GM19025 (cell line): ENCODE results near the gene NUDC.
"Not testable (repeated sequence)": the region's sequence is repeated elsewhere in the genome, so short reads cannot be mapped to it uniquely, and the experiment has no call there.

Experiments
- ATAC-seq: cut with Tn5 transposase; IDR thresholded peaks from one replicate; pipeline ENCODE4 v1.9.1; 2021; ENCODE audit warnings: mild to moderate bottlenecking, low read depth, moderate library complexity; ENCODE audit not compliant: unreplicated experiment

Gene NUDC

DNA sequence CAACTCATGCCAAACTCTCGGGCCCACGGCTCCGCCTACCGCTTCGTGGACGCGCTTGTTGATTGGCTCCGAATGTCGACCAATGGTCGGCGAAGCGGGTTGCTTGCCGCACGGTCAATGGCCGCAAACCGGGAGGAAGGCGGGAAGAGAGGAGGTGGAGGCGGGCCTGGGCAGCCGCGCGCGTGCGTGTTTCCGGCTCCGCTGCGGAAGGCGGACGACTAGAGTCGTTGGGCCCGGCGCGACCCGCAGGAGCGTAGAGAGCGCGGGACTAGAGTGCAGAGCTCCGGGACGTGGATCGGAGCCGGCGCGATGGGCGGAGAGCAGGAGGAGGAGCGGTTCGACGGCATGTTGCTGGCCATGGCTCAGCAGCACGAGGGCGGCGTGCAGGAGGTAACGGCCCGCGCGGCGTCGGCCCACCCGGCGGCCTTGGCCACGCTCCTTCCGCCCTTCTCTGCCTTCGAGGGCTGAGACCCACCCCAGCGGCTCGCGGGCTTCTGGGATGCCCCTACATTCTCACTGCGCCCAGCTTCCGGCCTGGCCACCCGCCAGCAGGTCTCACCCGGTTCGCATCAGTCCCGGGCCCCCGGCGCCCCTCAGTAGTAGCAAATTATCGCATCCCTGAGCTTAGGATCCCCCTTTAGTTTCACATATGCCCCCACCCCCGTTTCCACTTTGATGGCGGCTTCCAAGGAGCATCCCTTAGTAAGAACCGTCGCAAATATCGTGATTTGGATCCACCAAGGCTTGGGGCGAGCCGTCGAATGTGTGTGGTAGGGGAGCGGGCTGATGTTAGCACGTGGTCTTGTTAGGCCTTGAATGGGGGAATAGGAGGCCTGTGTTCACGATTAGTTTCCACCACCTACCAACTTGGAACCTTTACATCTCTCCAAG lies at the start of gene NUDC:
TSS of gene NUDC (plus strand) at position 204 of the 891 bp plus-strand sequence. CDS start at position 310, 106 bp downstream.
- peak; percentile 98 for ATAC-seq

DNA sequence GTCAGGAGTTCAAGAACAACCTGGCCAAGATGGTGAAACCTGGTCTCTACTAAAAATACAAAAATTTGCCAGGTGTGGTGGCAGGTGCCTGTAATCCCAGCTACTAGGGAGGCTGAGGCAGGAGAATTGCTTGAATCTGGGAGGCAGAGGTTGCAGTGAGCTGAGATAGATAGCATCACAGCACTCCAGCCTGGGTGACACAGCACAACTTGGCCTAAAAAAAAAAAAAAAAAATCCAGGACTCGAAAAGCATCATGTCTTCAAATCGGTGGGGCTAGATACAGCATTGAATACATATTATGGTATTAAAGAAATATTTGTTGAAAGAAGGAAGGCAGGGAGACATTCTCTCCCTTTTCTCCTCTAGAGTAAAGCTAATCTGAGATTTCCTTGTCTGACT lies 48.4 kb upstream of the NUDC start:
- not testable (repeated sequence) for ATAC-seq

DNA sequence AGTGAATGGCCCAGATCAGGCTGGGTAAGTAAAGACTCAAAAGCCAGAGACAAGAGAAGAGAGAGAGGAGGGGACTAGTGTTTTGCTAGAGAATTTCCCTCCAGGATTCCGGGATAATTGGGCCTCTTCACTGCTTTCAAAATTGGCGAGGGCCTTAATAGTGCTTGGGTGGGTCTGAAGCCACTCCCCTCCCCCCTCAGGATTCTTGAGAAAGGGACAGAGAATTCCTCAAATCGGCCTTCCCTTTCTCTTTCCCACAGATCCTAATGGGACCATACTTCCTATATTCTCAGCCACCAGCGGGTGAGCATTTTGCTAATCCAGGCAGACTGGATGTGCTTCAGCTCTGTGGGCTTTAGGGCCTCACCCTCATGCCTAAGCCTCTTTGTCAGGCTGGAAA lies 46.6 kb upstream of the NUDC start:
- no peak for ATAC-seq

DNA sequence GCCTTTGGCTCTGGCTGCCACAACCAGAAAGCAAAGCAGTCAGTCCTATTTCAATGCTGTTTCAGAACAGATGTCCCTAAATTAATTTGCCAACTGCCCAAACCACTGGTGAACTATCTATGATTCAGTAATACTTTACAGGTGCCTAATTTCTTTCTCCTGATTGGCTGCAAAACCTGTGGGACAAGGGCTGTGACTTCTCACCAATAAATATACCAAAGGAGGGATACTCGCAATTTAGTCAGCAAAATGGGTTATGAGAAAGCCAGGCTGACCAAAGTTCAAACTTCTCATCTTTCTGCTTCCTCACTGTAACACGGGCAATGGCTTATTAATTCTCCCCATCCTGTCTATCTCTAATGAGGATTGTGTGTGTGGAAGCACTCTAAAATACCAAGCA lies 44.2 kb upstream of the NUDC start:
- no peak for ATAC-seq

DNA sequence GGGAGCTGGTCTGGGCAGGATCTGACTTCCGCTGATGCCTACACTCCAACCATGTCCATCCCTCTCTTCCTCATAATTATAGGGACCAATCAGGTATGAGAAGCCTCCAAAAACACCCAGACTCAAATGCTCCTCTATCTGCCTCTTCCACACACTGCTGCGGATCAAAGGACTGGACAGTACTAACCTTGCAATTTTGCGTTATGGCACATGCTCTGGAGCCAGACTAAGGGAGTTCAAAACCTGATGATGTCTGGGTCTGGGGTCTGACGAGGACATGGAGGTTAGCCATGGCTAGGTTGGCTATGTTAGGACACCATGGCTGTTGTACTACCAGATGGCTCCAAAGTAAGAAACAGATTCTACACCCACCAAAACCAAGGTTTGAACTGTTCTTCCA lies 41.8 kb upstream of the NUDC start:
- no peak for ATAC-seq

GRCh38 chr1:26881611-26882010 lies 39.9 kb upstream of the NUDC start:
- not testable (repeated sequence) for ATAC-seq

DNA sequence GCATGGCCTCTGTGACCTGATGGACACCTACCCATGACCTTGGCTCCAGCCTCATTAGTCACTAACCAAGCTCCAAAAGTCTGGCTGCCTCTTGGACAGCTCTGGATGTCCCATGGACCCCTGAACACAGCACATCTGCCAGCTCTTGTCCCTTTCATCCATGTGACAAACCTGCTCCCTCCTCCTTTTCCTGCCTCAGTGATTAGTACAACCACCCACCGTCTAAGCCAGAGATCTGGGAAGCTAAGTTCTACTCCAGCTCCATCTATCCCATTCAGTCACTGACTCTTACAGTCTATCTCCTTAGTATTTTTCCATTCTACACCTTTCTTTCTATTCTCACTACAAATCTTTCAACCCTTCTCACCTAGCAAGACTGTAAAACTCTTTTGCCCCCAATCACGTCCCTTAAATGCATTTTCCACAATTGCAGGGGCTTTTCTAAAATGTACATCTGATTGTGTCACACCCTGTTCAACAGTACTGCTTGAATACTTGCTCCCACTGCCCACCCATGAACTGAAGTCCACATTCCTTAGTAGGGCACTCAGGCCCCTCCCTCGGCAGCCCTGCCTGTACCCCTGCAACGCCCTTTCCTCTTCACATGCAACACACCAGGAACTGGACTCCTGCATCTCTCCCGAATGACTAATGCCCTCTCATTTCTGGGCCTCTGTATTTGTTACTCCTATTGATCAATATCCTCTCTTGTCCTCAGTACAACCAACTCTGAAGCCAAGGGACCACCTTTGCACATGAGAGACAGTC lies 38.7 kb upstream of the NUDC start:
- no peak for ATAC-seq

DNA sequence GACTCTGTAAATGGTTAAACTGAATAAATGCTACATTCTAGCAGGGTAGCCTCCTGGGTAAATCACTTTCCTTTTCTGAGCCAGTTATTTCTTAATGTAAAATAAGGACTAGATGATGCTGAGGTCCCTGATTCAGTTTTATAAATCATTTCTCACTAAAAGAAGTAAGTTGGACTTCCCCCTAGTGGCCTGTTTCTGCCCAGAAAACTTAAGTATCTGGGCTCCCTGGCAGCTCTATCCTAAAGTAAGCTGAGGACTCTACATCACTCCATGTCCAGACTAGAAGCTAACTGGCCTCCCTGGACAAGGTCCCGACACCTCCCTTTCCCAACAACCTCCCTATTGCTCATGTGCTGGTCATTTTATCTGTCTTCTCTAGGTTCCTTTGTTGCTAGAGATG lies 34.4 kb upstream of the NUDC start:
- ATAC-seq: no peak

GRCh38 chr1:26888231-26888630 lies 33.3 kb upstream of the NUDC start:
- no peak for ATAC-seq

GRCh38 chr1:26889551-26890466 lies 31.7 kb upstream of the NUDC start, which contains the start of gene GPN2:
Gene GPN2 (minus strand): TSS chr1:26890283. CDS start chr1:26890096, 187 bp downstream.
- ATAC-seq: peak; percentile 89

DNA sequence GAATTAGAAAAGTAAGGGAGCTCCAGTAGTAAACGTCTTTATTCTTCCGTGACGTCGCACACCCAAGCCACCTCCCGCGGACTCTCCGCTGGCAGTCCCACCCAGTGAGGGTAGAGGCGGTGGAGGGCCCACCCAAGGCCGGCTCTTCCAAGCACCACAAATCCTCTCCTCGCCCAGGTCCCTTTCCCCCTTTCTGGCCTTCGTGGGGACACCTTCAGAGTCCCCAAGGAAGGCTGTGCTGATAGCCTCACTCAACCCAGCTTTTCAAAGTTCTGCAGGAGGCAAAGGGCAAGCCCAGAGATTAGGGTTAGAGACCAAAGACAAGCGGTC lies 31.1 kb upstream of the NUDC start:
- peak; percentile 19 for ATAC-seq

DNA sequence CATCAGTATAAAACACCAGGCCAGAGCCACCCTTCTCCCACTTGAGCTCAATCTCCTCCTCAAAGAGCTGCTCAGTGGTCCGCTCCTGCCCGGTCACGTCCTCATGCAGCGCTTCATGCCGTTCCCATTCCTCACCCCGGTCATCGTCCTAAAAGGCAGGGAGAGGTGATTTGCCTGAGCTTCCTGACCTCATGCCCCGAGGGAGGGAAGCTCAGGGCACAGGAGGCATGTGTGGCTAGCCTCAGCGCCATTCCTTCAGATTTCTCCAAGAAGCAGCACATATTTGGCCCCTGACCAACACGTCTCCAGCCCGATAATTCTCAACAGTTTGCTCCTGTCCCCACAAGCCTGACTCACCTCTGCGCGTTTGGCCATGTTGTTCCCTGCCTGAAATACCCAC lies 27.3 kb upstream of the NUDC start:
- no peak for ATAC-seq

GRCh38 chr1:26897351-26897750 lies 24.2 kb upstream of the NUDC start:
- no peak for ATAC-seq

DNA sequence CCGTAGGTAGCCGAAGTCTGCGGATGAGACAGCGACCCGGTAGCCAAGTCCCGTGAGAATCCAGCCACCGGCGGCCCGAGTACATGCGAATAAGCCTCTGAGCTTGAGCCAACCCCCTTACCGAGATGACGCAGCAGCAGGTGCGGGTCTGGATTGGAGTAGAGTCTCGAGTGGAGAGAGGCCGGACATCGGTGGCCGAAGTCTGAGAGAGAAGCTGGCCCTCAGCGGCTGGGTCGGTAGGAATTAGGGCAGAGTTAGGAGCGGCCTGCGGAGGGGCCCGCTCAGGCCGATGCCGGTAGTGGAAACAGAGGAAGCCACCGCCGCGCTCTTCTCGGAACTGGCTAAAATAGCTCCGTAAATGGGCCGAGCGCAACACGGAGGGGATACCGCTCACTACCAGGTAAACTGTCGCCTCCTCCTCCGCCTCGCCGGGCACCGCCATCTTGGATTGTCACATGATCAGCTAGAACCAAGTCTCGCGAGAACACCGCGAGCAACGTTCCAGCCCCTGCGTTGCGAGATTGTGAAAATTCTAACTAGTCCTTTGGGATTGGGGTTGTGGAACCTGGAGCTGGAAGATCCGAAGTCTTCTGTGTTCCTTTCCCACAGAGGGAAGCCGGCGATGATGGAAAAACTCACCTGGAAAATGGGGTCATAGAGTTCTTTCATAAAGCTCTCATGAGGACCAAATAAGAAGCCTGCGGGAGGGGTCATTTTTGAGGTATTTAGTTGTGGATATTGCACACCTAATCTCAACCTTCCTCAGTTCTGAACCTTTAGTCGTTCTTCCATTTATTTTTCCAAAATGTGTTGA lies 21.3 kb upstream of the NUDC start, which contains the start of gene GPATCH3:
TSS of gene GPATCH3 (minus strand) at position 467 of the 814 bp plus-strand sequence. CDS start at position 442, 25 bp downstream.
- no peak for ATAC-seq

- no peak for ATAC-seq
These were observed 20.6 kb upstream of the NUDC start for GRCh38 chr1:26900815-26901511.

DNA sequence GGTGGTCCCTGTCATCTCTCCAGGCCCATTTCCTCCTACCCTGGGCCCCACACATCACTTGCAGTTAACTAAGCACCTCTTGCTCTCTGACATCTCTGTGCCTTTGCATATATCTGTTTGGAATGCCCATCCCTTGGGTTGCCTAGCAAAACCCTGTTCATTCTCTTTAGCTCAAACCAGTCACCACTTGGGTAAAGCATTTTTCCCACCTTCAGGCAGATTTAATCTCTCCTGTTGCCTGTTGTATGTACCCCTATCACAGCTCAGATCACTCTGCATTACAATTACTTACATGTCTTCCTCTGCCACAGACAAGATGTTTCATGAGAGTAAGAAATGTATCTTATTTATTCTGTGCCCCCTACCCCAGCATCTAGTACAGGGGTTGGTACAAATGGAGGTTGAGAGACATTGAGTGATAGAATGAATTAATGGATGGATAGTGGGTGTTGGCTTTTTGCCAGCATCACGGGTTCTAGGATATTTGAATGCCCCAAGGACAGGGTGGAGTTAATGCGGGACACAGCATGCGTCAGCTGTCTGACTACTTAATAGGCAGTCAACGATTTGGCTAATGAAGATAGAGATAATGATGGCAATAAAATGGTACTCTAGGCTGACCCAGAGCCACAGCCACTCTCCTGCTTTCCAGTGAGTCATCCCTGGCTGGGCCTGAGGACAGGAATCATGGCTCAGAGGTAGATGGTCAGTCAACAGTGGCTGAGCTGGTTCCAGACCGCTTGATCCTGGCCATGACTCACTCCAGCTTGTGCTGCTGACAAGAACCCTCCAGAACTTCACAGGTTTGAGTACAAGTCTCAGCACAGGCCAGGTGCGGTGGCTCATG lies 14.2 kb upstream of the NUDC start:
- no peak for ATAC-seq

DNA sequence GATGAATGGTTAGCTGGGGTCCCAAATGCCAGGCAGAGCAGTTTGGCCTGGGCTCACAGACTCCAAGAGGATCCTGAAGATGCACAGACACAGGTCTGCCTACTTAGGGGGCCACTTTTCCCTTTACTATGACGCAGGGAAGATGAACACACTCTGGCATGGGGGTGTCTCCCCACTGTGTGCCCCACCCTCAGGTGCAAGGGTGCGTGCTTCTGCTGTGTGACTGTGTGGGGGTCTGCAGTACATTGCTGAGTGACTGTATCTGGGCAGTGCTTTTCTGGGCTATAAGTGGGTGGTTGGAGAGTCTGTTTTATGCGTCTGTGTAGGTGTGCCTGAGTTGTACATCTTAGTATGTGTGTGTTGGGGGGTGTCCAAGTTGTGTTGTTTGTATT lies 11.6 kb upstream of the NUDC start:
- ATAC-seq: no peak
